GM12878 (cell line): Measurements from ENCODE around the gene ENTREP3.

Experiments
- BRCA1 ChIP-seq: IDR thresholded peaks from 2 replicates; pipeline ENCODE4 v1.6.1; 2011; ENCODE audit warnings: low read depth, low read length, improper control_type of control experiment
- CTCF ChIP-seq, 3 experiments: IDR thresholded peaks in 2 of 3; conservative IDR thresholded peaks in 1 of 3; 2 replicates each; pipeline ENCODE4 v1.5.1; 2011; ENCODE audit warnings: low read depth in 3 of 3, low read length in 3 of 3, mild to moderate bottlenecking in 3 of 3, control low read depth in 2 of 3, moderate library complexity in 2 of 3, inconsistent platforms in 1 of 3, mixed read lengths in 1 of 3; ENCODE audit not compliant: control insufficient read depth in 2 of 3, insufficient read depth in 1 of 3; ENCODE audit errors: extremely low read depth in 1 of 3
- FOXK2 ChIP-seq: fragments of 450-650 bp; IDR thresholded peaks from 2 replicates; pipeline ENCODE4 v1.6.1; 2017; ENCODE audit warnings: mild to moderate bottlenecking, moderate library complexity
- NBN ChIP-seq: fragments of 450-650 bp; IDR thresholded peaks from 2 replicates; pipeline ENCODE4 v1.6.1; 2016
- POLR2A ChIP-seq: IDR thresholded peaks from 2 replicates; pipeline ENCODE4 v1.6.1; 2011; ENCODE audit warnings: low read depth, mild to moderate bottlenecking, low read length
- RFX5 ChIP-seq: IDR thresholded peaks from 2 replicates; pipeline ENCODE4 v1.6.1; 2011; ENCODE audit warnings: low read depth, low read length, improper control_type of control experiment
- SMC3 ChIP-seq: IDR thresholded peaks from 2 replicates; pipeline ENCODE4 v1.6.1; 2011; ENCODE audit warnings: low read length, improper control_type of control experiment, borderline replicate concordance
- ZNF24 ChIP-seq: fragments of 450-650 bp; IDR thresholded peaks from 2 replicates; pipeline ENCODE4 v1.6.1; 2017; ENCODE audit warnings: antibody characterized with exemption, mild to moderate bottlenecking

- no peak for TF ChIP-seq SMC3
- no peak for TF ChIP-seq CTCF (IDR thresholded peaks at IDR 0.05 in 2 of 3, conservative IDR thresholded peaks at IDR 0.05 in 1 of 3; ENCODE audit: control insufficient read depth in 2 of 3, extremely low read depth in 1 of 3, insufficient read depth in 1 of 3, low read depth in 3 of 3, low read length in 3 of 3)
- no peak for TF ChIP-seq FOXK2
- TF ChIP-seq ZNF24, result no peak
- no peak for TF ChIP-seq RFX5
- TF ChIP-seq NBN, result no peak
- TF ChIP-seq POLR2A, result no peak
- no peak for TF ChIP-seq BRCA1
Observed at GRCh38 chr1:155210314-155211104, 44.8 kb downstream of the ENTREP3 start.
